ENCODE measurements around the gene XXYLT1. TPM values are rescaled to one million over a fixed set of nuclear protein-coding genes. Genes with fewer than 3 reads are reported as not detected.

Gene XXYLT1
- total RNA-seq, 1 experiment from 2014 or later, result 29.4 TPM

GRCh38 chr3:195137638-195138588, 133.0 kb downstream of the XXYLT1 start:
- DNase-seq (ENCODE audit: low read depth), result no peak
- in situ Hi-C loops (cut with HindIII; ENCODE audit: low pct_unique_long_range_greater_than_20kb, low sequenced_read_pairs), result no loop called here

- DNase-seq (ENCODE audit: low read depth), result no peak
- in situ Hi-C loops (cut with HindIII; ENCODE audit: low pct_unique_long_range_greater_than_20kb, low sequenced_read_pairs), result no loop called here
These were observed 135.0 kb downstream of the XXYLT1 start for GRCh38 chr3:195135917-195136316.

GRCh38 chr3:195134431-195134830, 136.5 kb downstream of the XXYLT1 start:
- in situ Hi-C loops (cut with HindIII; ENCODE audit: low pct_unique_long_range_greater_than_20kb, low sequenced_read_pairs), result no loop called here
- no peak for DNase-seq (ENCODE audit: low read depth)

- in situ Hi-C loops (cut with HindIII; ENCODE audit: low pct_unique_long_range_greater_than_20kb, low sequenced_read_pairs), result no loop called here
- no peak for DNase-seq (ENCODE audit: low read depth)
These were observed 137.5 kb downstream of the XXYLT1 start for GRCh38 chr3:195133462-195133861.

GRCh38 chr3:195133013-195133412, 137.9 kb downstream of the XXYLT1 start:
- in situ Hi-C loops (cut with HindIII; ENCODE audit: low pct_unique_long_range_greater_than_20kb, low sequenced_read_pairs), result no loop called here
- DNase-seq (ENCODE audit: low read depth), result no peak

- in situ Hi-C loops (cut with HindIII; ENCODE audit: low pct_unique_long_range_greater_than_20kb, low sequenced_read_pairs), result no loop called here
- DNase-seq (ENCODE audit: low read depth), result no peak
These were observed 139.8 kb downstream of the XXYLT1 start for GRCh38 chr3:195131176-195131575.

GRCh38 chr3:195129644-195130492, 141.1 kb downstream of the XXYLT1 start:
- in situ Hi-C loops (cut with HindIII; ENCODE audit: low pct_unique_long_range_greater_than_20kb, low sequenced_read_pairs), result no loop called here
- DNase-seq (ENCODE audit: low read depth), result no peak

GRCh38 chr3:195129072-195129643, 141.8 kb downstream of the XXYLT1 start:
- no peak for DNase-seq (ENCODE audit: low read depth)
- in situ Hi-C loops (cut with HindIII; ENCODE audit: low pct_unique_long_range_greater_than_20kb, low sequenced_read_pairs), result no loop called here

GRCh38 chr3:195128255-195129071, 142.5 kb downstream of the XXYLT1 start:
- DNase-seq (ENCODE audit: low read depth), result no peak
- in situ Hi-C loops (cut with HindIII; ENCODE audit: low pct_unique_long_range_greater_than_20kb, low sequenced_read_pairs), result no loop called here

- DNase-seq (ENCODE audit: low read depth), result no peak
- in situ Hi-C loops (cut with HindIII; ENCODE audit: low pct_unique_long_range_greater_than_20kb, low sequenced_read_pairs), result no loop called here
These were observed 144.8 kb downstream of the XXYLT1 start for GRCh38 chr3:195126056-195126605.

- in situ Hi-C loops (cut with HindIII; ENCODE audit: low pct_unique_long_range_greater_than_20kb, low sequenced_read_pairs), result no loop called here
- DNase-seq (ENCODE audit: low read depth), result no peak
These were observed 145.3 kb downstream of the XXYLT1 start for GRCh38 chr3:195125646-195126045.

- DNase-seq (ENCODE audit: low read depth), result no peak
- in situ Hi-C loops (cut with HindIII; ENCODE audit: low pct_unique_long_range_greater_than_20kb, low sequenced_read_pairs), result no loop called here
These were observed 146.5 kb downstream of the XXYLT1 start for GRCh38 chr3:195124378-195124992.

- DNase-seq (ENCODE audit: low read depth), result no peak
- in situ Hi-C loops (cut with HindIII; ENCODE audit: low pct_unique_long_range_greater_than_20kb, low sequenced_read_pairs), result no loop called here
These were observed 147.7 kb downstream of the XXYLT1 start for GRCh38 chr3:195123281-195123691.

GRCh38 chr3:195122261-195122660, 148.7 kb downstream of the XXYLT1 start:
- in situ Hi-C loops (cut with HindIII; ENCODE audit: low pct_unique_long_range_greater_than_20kb, low sequenced_read_pairs), result no loop called here
- DNase-seq (ENCODE audit: low read depth), result no peak

- no peak for DNase-seq (ENCODE audit: low read depth)
- in situ Hi-C loops (cut with HindIII; ENCODE audit: low pct_unique_long_range_greater_than_20kb, low sequenced_read_pairs), result no loop called here
These were observed 150.7 kb downstream of the XXYLT1 start for GRCh38 chr3:195120267-195120601.

GRCh38 chr3:195119461-195120266, 151.3 kb downstream of the XXYLT1 start:
- DNase-seq (ENCODE audit: low read depth), result peak; percentile 85
- in situ Hi-C loops (cut with HindIII; ENCODE audit: low pct_unique_long_range_greater_than_20kb, low sequenced_read_pairs), result no loop called here

GRCh38 chr3:195118671-195119070, 152.3 kb downstream of the XXYLT1 start:
- DNase-seq (ENCODE audit: low read depth), result no peak
- in situ Hi-C loops (cut with HindIII; ENCODE audit: low pct_unique_long_range_greater_than_20kb, low sequenced_read_pairs), result no loop called here
